ENCODE measurements around the gene WDFY2. TPM values are rescaled to one million over a fixed set of nuclear protein-coding genes. Genes with fewer than 3 reads are reported as not detected.

Gene WDFY2
- total and polyA plus RNA-seq, 10 of the 15 experiments (the other 5 are each of a cell fraction or from before 2014, with no cell fraction given) = 2.1 to 13.0 (median 8.1) TPM

GRCh38 chr13:51621602-51622001, 37.3 kb downstream of the WDFY2 start:
- 96% methylated on average over 2 of the region's 2 CpGs for WGBS (ENCODE audit: insufficient coverage, insufficient replicate concordance, low lambda C conversion rate, missing lambda C conversion rate)
- RAD21 ChIA-PET (ENCODE audit: unreplicated experiment) = no interaction called here
- no peak for TF ChIP-seq CBX3 (IDR thresholded peaks at IDR 0.05; ENCODE audit: borderline replicate concordance, low read depth)
- TF ChIP-seq ELK1 (IDR thresholded peaks at IDR 0.05; ENCODE audit: low read depth, low read length) = no peak
- TF ChIP-seq ZNF274 (IDR thresholded peaks at IDR 0.05; ENCODE audit: insufficient read depth, insufficient read length) = no peak
- TF ChIP-seq PRDM15 (CRISPR knock-in tag; IDR thresholded peaks at IDR 0.05) = no peak
- no peak for TF ChIP-seq PAX8 (IDR thresholded peaks at IDR 0.05)
- TF ChIP-seq USF1 (IDR thresholded peaks at IDR 0.05; ENCODE audit: borderline replicate concordance, extremely low read length, insufficient read depth, low read depth, low read length) = no peak
- TF ChIP-seq SKIL (IDR thresholded peaks at IDR 0.05; ENCODE audit: low read depth, poor library complexity, severe bottlenecking) = no peak
- TF ChIP-seq NFYA (IDR thresholded peaks at IDR 0.05; ENCODE audit: borderline replicate concordance, low read depth, low read length) = no peak
- no peak for TF ChIP-seq ZNF384 (IDR thresholded peaks at IDR 0.05; ENCODE audit: borderline replicate concordance, low read depth, low read length)
- TF ChIP-seq GATAD2B (conservative IDR thresholded peaks at IDR 0.05; ENCODE audit: low read depth) = no peak
- TF ChIP-seq MTA3 (IDR thresholded peaks at IDR 0.05; ENCODE audit: borderline replicate concordance, low read length) = no peak
- no peak for TF ChIP-seq PKNOX1 (IDR thresholded peaks at IDR 0.05)
- TF ChIP-seq RFX5 (IDR thresholded peaks at IDR 0.05; ENCODE audit: low read depth, low read length) = no peak
- TF ChIP-seq TCF12 (IDR thresholded peaks at IDR 0.05; ENCODE audit: low read depth, low read length) = no peak
- no peak for TF ChIP-seq NRF1 (conservative IDR thresholded peaks at IDR 0.05; ENCODE audit: low read depth, low read length)
- TF ChIP-seq POU2F2 (IDR thresholded peaks at IDR 0.05; ENCODE audit: borderline replicate concordance, low read depth, low read length) = no peak

More at GRCh38 chr13:51621602-51622001, 37.3 kb downstream of the WDFY2 start:
- Histone ChIP-seq H3K4me2 (ENCODE audit: control insufficient read depth, insufficient read depth) (no peak overlapping the region), H3K36me3 (ENCODE audit: control insufficient read depth in 2 of 2, insufficient read depth in 2 of 2, low read length in 1 of 2) (no peaks in the 10 kb centered on the region), H3K9ac (ENCODE audit: control insufficient read depth, insufficient read depth, low read length) (no peak overlapping the region), H2AFZ (ENCODE audit: control insufficient read depth, low read depth, low read length) (no peak overlapping the region), H3K27ac (ENCODE audit: control insufficient read depth, insufficient read depth) (no peak overlapping the region), H3K79me2 (ENCODE audit: control insufficient read depth, insufficient read depth, low read length) (no peaks in the 10 kb centered on the region; the same call in 1 of the 2 replicates), H3K27me3 (replicated peaks in 1 of 2; ENCODE audit: control insufficient read depth in 2 of 2, insufficient read depth in 2 of 2, low read length in 1 of 2) (no peaks in the 10 kb centered on the region), H3K4me1 (ENCODE audit: control insufficient read depth, insufficient read depth, low read length) (peaks cover 13% of the 10 kb centered on the region), H4K20me1 (ENCODE audit: control insufficient read depth, insufficient read depth) (no peaks in the 10 kb centered on the region), H3K9me3 (replicated peaks; ENCODE audit: control insufficient read depth, insufficient read depth, low read length) (no peaks in the 10 kb centered on the region), H3K4me3 (no peak overlapping the region)
- FAIRE-seq (no peak), ATAC-seq (no peak), DNase-seq (ENCODE audit: low read depth, low spot score) (no peak)
- POLR2A ChIA-PET = no interaction called here
- in situ Hi-C loops (cut with MboI) = no loop called here
- intact Hi-C loops (cut with micrococcal nuclease; ENCODE audit: unreplicated experiment) = no loop called here
- no TSS peak for BruUV-seq (replicated peaks)
- CTCF ChIA-PET = no interaction called here
- SMC1A ChIA-PET (ENCODE audit: uncharacterized antibody, unreplicated experiment) = interaction anchor here (0.9 to 1.8 kb wide), 6 partner anchors 8 to 143 kb away, joined by 3 to 4 read pairs (median 3); no protein-coding TSS in a partner anchor

Measured in GM12878 (cell line).